KMS-11 (cell line): Measurements from ENCODE around the gene MACROH2A1.

Experiments used
- H2AFZ ChIP-seq: fragments of 200-600 bp; sonication (generic); 2 replicates; pipeline ENCODE4 v1.6.1; 2016; ENCODE audit warnings: antibody characterized with exemption, mixed run types, low read depth
- H3K27ac ChIP-seq: fragments of 200-600 bp; sonication (generic); 2 replicates; pipeline ENCODE4 v1.6.1; 2016; ENCODE audit warnings: mild to moderate bottlenecking, mixed run types
- H3K27me3 ChIP-seq: fragments of 200-600 bp; sonication (generic); 2 replicates; pipeline ENCODE4 v1.6.1; 2017; ENCODE audit warnings: mild to moderate bottlenecking, low read depth, mixed run types, moderate library complexity; ENCODE audit not compliant: insufficient read depth
- H3K36me3 ChIP-seq: fragments of 200-600 bp; sonication (generic); 2 replicates; pipeline ENCODE4 v1.6.1; 2017; ENCODE audit warnings: mild to moderate bottlenecking, mixed run types; ENCODE audit not compliant: insufficient read depth
- H3K4me1 ChIP-seq: fragments of 200-600 bp; sonication (generic); 2 replicates; pipeline ENCODE4 v1.6.1; 2016; ENCODE audit warnings: mild to moderate bottlenecking, low read depth, mixed run types; ENCODE audit not compliant: poor library complexity, severe bottlenecking
- H3K4me2 ChIP-seq: fragments of 200-600 bp; sonication (generic); 2 replicates; pipeline ENCODE4 v1.7.0; 2016; ENCODE audit warnings: mild to moderate bottlenecking, mixed run types
- H3K4me3 ChIP-seq: fragments of 200-600 bp; sonication (generic); IDR thresholded peaks from 2 replicates; pipeline ENCODE4 v1.6.1; 2017; ENCODE audit warnings: low read depth, low read length, mixed read lengths; ENCODE audit not compliant: insufficient read depth
- H3K79me2 ChIP-seq: fragments of 200-600 bp; sonication (generic); 2 replicates; pipeline ENCODE4 v1.6.1; 2016; ENCODE audit warnings: low read depth, mixed run types; ENCODE audit not compliant: insufficient read depth
- H3K9ac ChIP-seq: fragments of 200-600 bp; sonication (generic); 2 replicates; pipeline ENCODE4 v1.6.1; 2016; ENCODE audit warnings: mild to moderate bottlenecking, mixed run types
- H4K20me1 ChIP-seq: fragments of 200-600 bp; sonication (generic); 2 replicates; pipeline ENCODE4 v1.6.1; 2016; ENCODE audit warnings: mild to moderate bottlenecking, mixed run types; ENCODE audit not compliant: insufficient read depth
- CTCF ChIP-seq: fragments of 200-600 bp; sonication (generic); conservative IDR thresholded peaks from 2 replicates; pipeline ENCODE4 v1.6.1; 2017; ENCODE audit warnings: low read depth, mild to moderate bottlenecking, antibody characterized with exemption, low read length, moderate library complexity, mixed read lengths

MACROH2A1 gene

GRCh38 chr5:135446206-135446605 lies 47.2 kb upstream of the MACROH2A1 start:
- no peak for TF ChIP-seq CTCF
- H3K27ac ChIP-seq, result no peak overlapping the region

GRCh38 chr5:135445306-135445985 lies 46.4 kb upstream of the MACROH2A1 start:
- Histone ChIP-seq H2AFZ (no peak overlapping the region), H3K4me1 (no peaks in the 10 kb centered on the region), H3K27me3 (no peaks in the 10 kb centered on the region), H3K4me3 (no peak overlapping the region), H3K79me2 (no peaks in the 10 kb centered on the region), H3K27ac (no peak overlapping the region), H3K36me3 (no peaks in the 10 kb centered on the region), H3K9ac (no peak overlapping the region), H4K20me1 (no peaks in the 10 kb centered on the region), H3K4me2 (no peak overlapping the region)
- TF ChIP-seq CTCF, result no peak

More at GRCh38 chr5:135446206-135446605, 47.2 kb upstream of the MACROH2A1 start:
- no peak overlapping the region for H2AFZ ChIP-seq
- no peaks in the 10 kb centered on the region for H4K20me1 ChIP-seq
- H3K4me1 ChIP-seq, result no peaks in the 10 kb centered on the region
- H3K9ac ChIP-seq, result no peak overlapping the region
- no peaks in the 10 kb centered on the region for H3K27me3 ChIP-seq
- no peaks in the 10 kb centered on the region for H3K36me3 ChIP-seq
- H3K4me3 ChIP-seq, result no peak overlapping the region
- no peaks in the 10 kb centered on the region for H3K79me2 ChIP-seq
- no peak overlapping the region for H3K4me2 ChIP-seq

GRCh38 chr5:135444881-135445280 lies 45.9 kb upstream of the MACROH2A1 start:
- Histone ChIP-seq H4K20me1 (no peaks in the 10 kb centered on the region), H3K4me3 (no peak overlapping the region), H3K9ac (no peak overlapping the region), H3K36me3 (no peaks in the 10 kb centered on the region), H3K4me2 (no peak overlapping the region), H3K27me3 (no peaks in the 10 kb centered on the region), H3K79me2 (no peaks in the 10 kb centered on the region), H2AFZ (no peak overlapping the region), H3K27ac (no peak overlapping the region), H3K4me1 (no peaks in the 10 kb centered on the region)
- no peak for TF ChIP-seq CTCF

- Histone ChIP-seq H2AFZ (no peak overlapping the region), H3K36me3 (no peaks in the 10 kb centered on the region), H3K4me2 (no peak overlapping the region), H3K79me2 (no peaks in the 10 kb centered on the region), H3K9ac (no peak overlapping the region), H3K4me3 (no peak overlapping the region), H3K4me1 (no peaks in the 10 kb centered on the region), H4K20me1 (no peaks in the 10 kb centered on the region), H3K27ac (no peak overlapping the region), H3K27me3 (no peaks in the 10 kb centered on the region)
- no peak for TF ChIP-seq CTCF
These were observed 45.3 kb upstream of the MACROH2A1 start for GRCh38 chr5:135444360-135444759.
